Left lobe of liver (tissue), 2 donors: ENCODE measurements around the gene BRD1. TPM values are rescaled to one million over a fixed set of nuclear protein-coding genes. Genes with fewer than 3 reads are reported as not detected.

ENCODE experiments used
- ATAC-seq: fragments of 200-7000 bp; cut with Tn5 transposase; one replicate; pipeline ENCODE4 v1.9.1; 2020; ENCODE audit warnings: mild to moderate bottlenecking, moderate library complexity
- DNase-seq: peaks from one replicate; pipeline ENCODE4 v3.0.0-alpha.2; 2020; ENCODE audit warnings: low spot score
- total RNA-seq: library from RNA; stranded (reverse); gene quantifications from one replicate; pipeline ENCODE4 v1.2.1, GENCODE V29; 2021
- donor health status: DM: no; HTN: no; CAD: no; lungs with moderate emphysema.
- donor health status: DM: no; HTN: yes; CAD: no.

BRD1 gene
- total RNA-seq, 1 donor from 2014 or later = 17.9 TPM

DNA sequence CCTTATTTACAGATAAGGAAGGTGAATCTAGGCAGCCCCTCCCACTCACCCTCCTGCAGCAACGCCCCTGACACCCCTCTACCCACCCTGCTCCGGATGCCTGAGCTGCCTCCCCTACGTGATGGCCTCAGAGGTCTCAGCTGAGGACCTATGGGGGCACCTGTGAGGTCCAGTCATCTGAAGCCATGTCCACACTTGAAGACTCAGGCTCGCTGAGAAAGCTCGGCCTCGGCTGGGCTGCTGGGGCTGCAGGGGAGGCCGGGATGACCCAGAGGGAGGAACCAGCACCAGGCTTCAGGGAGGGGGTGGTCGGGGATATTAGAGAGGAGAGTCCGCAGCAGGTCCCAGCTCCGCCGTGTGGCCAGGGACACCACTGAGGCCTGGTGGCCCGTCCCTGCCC is 92.8 kb downstream of the BRD1 start:
- no peak for DNase-seq

DNA sequence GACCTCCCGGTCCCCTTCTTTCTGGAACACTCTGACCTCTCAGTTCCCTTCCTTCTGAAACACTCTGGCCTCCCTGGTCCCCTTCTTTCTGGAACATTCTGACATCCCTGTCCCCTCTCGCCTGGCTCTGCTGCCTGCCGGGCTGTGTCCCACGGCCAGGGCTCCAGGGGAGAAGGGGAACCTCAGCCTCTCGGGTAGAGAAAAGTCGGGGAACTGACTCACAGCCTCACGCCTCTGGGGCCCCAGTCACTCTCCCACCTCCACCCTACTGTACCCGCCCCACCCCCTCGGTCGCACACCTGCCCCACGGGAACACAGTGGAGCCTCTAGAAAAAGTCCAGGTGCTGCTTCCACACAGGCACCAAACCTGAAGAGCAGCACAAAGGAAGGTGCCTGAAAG is 93.3 kb downstream of the BRD1 start:
- DNase-seq (no peak), ATAC-seq (no peak)

More for the DNA sequence above, 92.8 kb downstream of the BRD1 start:
- ATAC-seq = no peak

DNA sequence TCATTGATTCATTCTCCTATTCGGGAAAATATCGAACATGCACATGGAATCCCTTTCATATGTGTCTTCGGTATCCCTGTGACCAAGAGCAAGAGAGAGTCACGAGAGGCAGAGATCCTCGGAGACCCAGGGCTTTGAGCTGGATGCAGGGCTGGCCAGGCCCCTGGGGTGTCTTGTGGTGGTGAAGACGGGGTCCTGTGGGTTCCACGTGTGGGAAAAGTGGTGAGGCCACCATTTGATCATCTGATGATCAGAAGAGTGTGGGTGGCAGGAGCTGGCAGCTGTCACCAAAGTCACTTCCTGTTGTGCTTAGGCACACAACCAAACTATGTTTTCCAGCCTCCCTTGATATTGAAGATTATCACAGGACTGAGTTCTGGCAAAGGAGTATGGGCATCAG is 94.0 kb downstream of the BRD1 start:
- no peak for ATAC-seq
- no peak for DNase-seq

DNA sequence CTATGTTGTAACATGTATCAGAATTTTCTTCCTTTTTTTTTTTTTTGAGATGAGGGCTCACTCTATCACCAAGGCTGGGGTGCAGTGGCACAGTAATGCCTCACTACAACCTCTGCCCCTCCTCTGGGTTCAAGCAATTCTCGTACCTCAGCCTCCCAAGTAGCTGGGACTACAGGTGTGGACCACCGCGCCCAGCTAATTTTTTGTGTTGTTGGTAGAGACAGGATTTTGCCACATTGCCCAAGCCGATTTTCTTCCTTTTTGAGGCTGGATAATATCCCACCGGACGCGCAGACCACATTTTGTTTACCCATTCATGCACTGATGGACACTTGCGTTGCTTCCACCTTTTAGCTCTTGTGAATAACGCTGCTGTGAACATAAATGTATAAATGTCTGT is 97.0 kb downstream of the BRD1 start:
- DNase-seq = no peak
- ATAC-seq = no peak

DNA sequence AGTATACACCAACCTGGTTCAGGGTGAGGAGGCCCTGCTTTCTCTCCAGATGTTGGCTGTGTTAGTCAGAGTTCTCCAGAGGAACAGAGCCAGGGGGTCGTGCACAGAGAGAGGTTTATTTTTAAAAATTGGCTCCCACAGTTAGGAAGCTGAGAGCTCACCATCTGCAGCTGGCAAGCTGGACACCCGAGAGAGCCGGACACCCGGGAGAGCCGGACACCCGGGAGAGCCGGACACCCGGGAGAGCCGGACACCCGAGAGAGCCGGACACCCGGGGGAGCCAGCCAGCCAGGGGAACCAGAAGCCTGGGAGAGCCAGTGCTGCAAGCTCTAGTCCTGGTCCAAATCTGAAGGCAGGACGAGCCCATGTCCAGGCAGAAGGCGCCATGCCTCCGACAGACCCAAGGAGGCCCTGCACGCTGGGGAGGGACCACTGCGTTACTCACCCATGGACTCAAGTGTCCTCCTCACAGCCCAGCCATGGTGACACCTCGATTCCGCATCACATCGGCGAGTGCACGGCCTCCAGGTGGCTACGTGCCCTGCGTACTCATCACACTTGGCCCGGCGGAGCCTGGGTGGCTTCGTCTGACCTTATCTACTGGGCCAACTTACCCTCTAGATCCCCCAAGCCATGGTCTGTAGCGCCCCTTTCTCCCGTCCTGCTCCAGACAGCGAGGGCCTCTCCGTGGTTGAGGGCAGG is 99.0 kb downstream of the BRD1 start:
- DNase-seq = no peak
- no peak for ATAC-seq

DNA sequence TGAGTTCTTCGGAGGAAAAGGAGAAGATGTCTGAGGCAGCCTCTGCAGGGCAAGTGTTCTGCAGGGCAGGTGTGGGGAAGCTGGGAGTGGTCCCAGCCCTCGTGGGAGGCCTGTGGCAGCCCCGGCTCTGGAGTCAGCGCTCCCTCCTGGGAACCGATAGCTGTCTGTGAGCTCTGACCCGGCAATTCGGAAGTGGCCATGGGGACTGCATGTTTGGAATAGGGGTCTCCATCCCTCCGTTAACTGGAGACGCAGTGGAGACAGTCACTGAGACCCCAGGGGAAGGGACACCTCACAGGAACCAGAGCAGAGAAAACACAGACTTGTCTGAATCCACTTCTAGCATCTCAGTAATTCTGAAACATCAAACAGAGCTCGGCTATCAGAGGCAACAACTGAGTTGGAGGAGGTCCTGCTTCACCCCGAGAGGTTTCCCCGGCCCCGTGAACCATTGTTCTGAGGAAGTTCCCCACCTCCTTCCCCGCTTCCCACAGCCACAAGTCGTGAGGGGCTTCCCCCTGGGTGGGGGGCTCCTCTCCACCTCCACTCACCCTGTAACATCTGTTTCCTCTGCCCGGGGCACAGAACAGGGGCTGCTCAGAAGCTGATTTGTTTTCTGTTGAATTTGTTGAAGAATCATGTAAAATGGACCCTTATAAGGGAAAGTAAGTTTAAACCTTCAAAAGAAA is 99.6 kb downstream of the BRD1 start:
- DNase-seq (no peak), ATAC-seq (no peak)

DNA sequence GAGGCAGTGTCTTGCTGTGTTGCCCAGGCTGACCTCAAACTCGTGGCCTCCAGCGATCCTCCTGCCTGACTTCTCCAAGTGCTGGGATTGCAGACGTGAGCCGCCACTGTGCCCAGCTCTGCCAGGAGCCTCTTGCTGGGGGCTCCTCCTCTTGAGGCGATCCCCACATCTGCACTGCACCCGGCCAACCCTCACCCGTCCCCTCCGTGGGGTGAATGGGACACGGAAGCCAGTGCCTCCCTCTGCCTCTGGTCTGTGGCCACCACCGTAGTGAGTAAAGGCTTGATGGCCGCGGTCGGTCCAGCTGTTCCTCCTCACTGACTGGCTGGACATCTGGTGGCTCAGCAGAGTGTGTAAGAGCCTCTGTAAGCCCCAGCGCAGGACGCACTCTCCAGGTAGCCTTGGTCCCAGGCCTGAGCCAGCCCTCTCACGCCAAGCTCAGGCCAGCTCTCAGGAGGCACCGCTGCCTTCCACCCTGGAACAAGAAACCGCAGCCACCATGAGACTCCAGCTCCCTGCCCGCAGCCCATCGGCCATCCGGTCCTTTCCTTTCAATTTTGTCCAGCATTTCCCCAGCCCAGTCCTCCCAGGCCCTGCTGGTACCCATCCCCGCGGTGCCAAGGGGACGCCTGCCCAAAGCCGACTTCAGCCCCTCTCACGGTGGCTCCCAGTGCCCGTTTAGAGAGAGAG is 100.3 kb downstream of the BRD1 start:
- DNase-seq (no peak), ATAC-seq (no peak)

DNA sequence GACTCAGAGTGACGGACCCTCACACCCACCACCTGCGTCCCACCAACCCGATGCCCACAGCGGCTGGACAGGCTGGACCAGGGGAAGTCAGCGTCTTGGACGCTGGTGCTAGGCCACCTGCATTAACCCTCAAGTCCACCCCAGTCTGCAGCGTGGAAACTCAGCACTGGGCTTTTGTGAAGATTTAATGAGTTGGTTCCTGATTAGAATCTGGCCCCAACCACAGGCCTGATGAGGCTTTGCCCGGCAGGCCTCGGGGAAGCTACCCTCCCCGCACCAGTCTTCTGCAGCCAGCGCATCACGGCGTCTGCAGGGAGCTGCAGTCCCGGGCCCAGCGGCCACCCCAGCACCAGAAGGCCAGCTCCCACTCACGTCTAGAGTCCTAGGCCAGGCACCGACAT is 101.0 kb downstream of the BRD1 start:
- DNase-seq (no peak), ATAC-seq (no peak)

DNA sequence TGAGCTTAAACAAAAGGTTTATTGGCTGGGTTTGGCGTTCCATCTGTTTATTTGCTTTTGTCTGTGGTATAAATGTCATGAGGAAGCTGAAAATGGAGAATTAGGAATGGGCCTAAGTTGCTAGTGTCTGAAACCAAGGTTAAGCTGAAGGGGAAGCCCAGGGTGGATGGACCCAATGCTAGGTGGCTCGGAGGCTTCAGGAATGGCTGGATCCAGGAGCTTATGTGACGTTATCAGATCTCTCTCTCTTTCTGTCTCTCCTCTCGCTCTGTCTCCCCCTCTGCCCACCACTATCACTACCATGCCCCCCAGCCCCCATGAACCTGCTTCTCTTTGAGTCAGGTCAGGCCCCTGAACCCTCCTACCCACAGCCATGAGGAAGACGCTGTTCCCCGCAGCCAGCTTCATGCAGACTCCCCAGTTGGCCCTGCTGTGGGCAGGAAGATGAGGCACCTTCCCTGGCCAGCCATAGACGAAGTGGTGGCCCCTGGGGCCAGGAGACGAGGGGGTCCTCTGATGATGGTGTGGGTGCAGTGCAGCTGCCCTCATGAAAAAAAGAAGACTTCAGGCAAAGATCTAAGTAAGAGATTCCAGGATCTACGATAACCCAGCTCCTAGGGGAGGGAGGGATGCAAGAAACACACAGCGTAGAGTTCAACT is 101.5 kb downstream of the BRD1 start:
- DNase-seq (no peak), ATAC-seq (no peak)

DNA sequence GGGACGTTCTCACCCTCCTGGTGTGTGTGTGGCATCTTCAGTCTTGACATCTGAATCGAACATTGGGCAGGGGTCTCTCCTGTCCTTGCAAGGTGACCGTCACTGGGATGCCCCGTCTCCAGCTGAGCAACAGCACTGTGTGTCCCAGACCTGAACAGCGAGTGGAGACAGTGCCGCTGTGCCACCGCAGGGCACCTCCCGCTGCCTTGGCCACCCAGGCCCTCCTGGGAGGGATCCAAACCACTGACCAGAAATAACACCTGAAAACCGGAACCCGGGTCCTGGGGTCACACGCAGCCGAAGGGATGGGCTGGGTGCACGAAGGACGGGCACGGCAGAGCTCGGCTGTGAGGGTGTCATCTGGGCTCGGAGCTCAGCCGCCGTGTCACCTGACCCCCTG is 102.2 kb downstream of the BRD1 start:
- ATAC-seq (no peak), DNase-seq (no peak)

DNA sequence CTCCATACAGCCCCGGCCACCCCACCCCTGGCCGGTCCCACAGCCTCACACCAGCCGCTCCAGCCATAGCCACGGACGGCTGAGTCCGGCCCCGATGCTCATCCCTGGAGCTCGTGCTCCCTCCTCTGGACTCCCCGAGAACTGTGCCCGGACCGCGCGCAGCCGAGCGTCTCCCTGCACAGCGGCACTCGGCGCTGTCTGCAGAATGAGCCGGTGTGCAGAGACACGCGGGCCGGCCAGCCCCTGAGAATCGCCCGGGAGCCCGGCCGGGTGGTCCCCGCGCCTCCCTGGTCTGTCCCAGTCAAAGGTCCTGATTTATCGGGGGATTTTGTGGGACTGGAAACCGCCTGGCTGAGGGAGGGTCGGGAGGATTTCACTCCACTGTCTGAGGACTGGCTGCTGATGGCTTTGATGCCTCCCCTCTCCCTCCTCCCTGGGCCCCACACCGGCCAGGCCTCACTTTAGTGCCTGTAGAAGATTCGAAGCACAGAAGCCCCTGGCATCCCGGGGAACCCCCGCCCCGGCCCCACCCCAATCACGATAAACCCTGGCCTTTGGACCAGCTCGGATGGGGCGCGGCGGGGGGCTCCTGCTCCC is 102.7 kb downstream of the BRD1 start:
- ATAC-seq = peak; percentile 77
- no peak for DNase-seq

DNA sequence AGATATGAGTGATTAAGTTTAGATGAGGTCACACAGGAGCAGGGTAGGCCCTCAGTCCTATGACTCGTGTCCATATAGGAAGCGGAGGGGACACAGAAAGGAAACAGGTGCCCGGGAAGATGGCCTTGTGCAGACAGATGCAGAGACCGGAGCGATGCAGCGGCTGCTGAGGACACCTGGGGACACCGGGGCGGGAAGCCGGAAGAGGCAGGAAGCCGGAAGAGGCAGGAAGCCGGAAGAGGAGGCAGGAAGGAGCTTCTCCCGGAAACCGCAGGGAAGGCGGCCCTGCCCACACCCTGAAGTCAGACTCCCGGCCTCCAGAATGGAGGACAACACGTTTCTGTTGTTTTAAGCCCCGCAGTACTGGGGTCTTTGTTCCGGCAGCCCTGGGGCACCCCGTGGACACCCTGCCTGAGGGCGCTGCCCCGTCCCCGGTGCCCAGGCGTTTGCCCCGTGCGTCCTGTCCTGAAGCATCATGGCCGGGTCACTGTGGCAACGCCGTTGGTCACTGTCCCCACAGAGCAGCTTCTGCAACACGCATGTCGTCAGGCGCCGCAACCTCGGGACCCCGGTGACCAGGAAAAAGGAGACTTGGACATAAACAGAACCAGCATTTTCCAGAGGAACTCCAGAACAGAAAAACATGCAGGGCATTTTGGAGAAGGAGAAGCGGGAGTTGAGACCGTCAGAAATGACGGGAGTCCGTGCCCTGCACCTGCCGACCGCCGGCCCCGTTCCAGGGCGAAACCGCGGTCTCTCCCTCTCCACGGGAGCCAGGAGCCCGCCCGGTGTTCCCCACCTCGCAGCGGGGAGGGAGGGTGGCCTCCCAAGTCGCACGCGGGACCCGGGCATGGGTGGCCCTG is 103.4 kb downstream of the BRD1 start:
- DNase-seq (no peak), ATAC-seq (no peak)

DNA sequence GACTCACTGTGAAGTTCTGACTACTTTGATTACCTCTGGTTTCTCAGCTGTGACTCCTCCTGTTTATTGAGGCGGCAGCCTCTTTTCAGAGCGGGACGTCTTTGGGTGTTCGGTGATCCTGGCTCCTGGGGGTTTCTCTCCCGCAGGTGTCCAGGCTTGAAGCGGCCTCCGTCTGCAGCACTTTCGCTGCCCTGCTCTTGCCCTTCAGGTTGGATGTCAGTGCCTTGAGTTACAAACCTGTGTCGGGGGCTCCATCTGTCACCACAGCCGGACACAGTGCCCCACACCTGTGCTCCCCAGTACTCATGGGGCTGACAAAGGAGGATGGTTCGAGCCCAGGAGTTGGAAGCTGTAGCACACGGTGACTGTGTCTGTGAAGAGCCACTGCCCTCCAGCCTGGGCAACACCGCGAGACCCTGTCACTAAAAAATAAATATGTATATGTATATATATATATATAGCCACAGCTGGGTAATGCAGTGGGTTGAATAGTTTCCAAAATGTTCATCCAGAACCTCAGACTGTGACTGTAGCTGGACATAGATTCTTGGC is 104.1 kb downstream of the BRD1 start:
- DNase-seq (no peak), ATAC-seq (no peak)

Other genes with a start within 250 kb of the BRD1 start
- gene ZBED4, start 26.0 kb upstream of the BRD1 start, total RNA-seq = 4.7 TPM
- 19.1 TPM for gene ALG12, start 90.6 kb upstream of the BRD1 start, total RNA-seq
- 65.1 TPM for gene CRELD2, start 90.8 kb upstream of the BRD1 start, total RNA-seq
- 36.8 TPM for gene PIM3, start 132.9 kb upstream of the BRD1 start, total RNA-seq
- gene IL17REL, start 184.9 kb upstream of the BRD1 start, total RNA-seq = not detected
- gene TTLL8, start 230.4 kb upstream of the BRD1 start, total RNA-seq = not detected